ENCODE data around the gene PPP3R1. TPM values are rescaled to one million over a fixed set of nuclear protein-coding genes. Genes with fewer than 3 reads are reported as not detected.

Gene PPP3R1, protein sequence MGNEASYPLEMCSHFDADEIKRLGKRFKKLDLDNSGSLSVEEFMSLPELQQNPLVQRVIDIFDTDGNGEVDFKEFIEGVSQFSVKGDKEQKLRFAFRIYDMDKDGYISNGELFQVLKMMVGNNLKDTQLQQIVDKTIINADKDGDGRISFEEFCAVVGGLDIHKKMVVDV
- 28.0 and 38.4 TPM in 2 replicates for total RNA-seq

DNA sequence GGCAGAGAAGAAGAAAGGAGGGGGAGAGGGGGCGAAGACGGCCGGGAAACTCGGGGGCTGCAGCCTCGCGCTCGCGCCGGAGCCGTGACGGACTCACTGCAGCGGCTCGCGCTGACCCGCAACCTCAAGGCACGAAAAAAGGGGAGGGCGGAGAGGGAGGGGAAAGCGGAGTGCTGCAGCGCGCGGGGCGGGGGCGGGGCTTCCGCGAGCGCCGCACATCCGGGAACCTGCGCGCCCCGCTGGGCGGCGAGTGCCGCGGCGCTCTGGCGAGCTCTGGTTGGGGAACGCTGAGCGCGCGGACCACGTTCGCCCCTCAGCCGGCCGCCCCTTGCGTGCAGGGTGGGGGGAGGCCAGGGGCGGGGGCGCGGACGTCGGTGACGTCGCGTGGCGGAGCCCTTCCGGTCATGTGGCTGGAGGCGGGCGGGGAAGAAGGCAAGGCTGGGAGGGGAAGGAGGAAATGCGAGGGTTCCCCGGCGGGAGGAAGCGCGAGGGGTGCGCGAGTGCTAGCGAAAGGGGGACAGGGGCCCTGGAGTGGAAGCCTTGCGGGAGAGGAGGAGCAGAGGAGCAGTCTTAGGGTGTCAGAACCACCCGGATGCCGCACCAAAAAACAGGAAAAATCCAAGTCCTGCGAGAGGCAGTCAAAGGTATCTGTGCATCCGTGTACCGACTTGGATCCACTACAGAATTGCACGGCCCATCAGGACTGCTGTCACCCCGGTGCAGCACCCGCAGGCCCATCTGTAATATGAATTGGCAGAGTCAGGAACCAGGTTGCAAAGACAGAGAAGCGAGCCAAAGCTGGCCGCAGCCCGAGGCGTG is at the start of gene PPP3R1:
Gene PPP3R1, minus strand, starts transcription at position 133 of the 819 bp plus-strand sequence. CDS start 405 bp downstream, outside the sequence.
- no peak for TF ChIP-seq CTCF (IDR thresholded peaks at IDR 0.05; ENCODE audit: insufficient read depth, low read depth, low read length)
- peak within 1 kb of the TSS; percentile 97 for H3K4me3 ChIP-seq (ENCODE audit: low read depth, low read length)
- peak; percentile 97 for DNase-seq (ENCODE audit: low read depth)

DNA sequence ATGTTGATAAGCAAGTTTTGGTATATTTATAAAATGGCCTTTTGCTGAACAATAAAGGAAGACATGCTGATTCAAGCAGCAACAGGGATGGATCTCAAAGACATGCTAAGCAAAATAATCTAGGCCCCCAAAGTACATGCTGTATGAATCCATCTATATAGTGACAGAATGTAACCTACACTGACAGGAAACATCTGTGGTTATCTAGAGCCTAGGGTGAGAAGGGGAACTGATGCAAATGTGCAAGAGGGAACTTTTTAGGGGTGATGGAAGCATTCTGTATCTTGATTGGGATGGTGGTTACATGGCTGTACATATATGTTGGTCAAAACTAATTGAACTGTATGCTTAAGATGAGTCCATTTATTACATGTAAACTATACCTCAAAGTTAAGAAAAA is 43.2 kb upstream of the PPP3R1 start:
- TF ChIP-seq CTCF (IDR thresholded peaks at IDR 0.05; ENCODE audit: insufficient read depth, low read depth, low read length) = no peak
- H3K4me3 ChIP-seq (ENCODE audit: low read depth, low read length) = no peak overlapping the region
- no peak for DNase-seq (ENCODE audit: low read depth)

GRCh38 chr2:68294913-68295312 is 42.6 kb upstream of the PPP3R1 start:
- DNase-seq (ENCODE audit: low read depth) = no peak
- H3K4me3 ChIP-seq (ENCODE audit: low read depth, low read length) = no peak overlapping the region
- TF ChIP-seq CTCF (IDR thresholded peaks at IDR 0.05; ENCODE audit: insufficient read depth, low read depth, low read length) = no peak

- no peak for DNase-seq (ENCODE audit: low read depth)
- H3K4me3 ChIP-seq (ENCODE audit: low read depth, low read length) = no peak overlapping the region
- TF ChIP-seq CTCF (IDR thresholded peaks at IDR 0.05; ENCODE audit: insufficient read depth, low read depth, low read length) = no peak
Observed at GRCh38 chr2:68294187-68294586, 41.9 kb upstream of the PPP3R1 start.

DNA sequence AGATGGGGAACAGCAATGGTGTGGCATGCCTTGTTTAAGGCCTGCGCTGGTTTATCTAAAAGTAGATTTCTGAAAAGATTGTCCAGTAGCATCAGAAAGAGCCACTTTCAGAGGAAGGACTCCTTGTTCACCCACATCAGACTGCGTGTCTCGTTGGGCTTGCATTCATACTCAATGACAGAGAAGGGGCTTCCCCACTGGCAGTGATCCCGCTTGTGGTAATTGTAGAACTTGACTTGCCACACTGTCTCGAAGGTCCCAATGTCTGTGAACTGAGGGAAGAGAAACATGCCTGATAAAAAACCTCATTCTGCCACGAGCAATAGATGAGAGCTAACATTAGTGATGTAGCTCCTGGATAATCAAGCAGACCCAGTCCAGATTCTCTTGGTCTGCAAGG is 41.4 kb upstream of the PPP3R1 start:
- H3K4me3 ChIP-seq (ENCODE audit: low read depth, low read length) = no peak overlapping the region
- no peak for DNase-seq (ENCODE audit: low read depth)
- TF ChIP-seq CTCF (IDR thresholded peaks at IDR 0.05; ENCODE audit: insufficient read depth, low read depth, low read length) = no peak

GRCh38 chr2:68293024-68293423 is 40.7 kb upstream of the PPP3R1 start:
- TF ChIP-seq CTCF (IDR thresholded peaks at IDR 0.05; ENCODE audit: insufficient read depth, low read depth, low read length) = no peak
- no peak overlapping the region for H3K4me3 ChIP-seq (ENCODE audit: low read depth, low read length)
- no peak for DNase-seq (ENCODE audit: low read depth)
